SK-N-SH (cell line): ENCODE data around the gene ADGRG7. TPM values are rescaled to one million over a fixed set of nuclear protein-coding genes. Genes with fewer than 3 reads are reported as not detected.

ENCODE experiments used
- CTCF ChIA-PET: fragments of 300-600, 350-600 bp; formaldehyde crosslinking; extraction: SDS; loops from one replicate; lab custom pipeline; 2021; lab: Yijun Ruan, JAX
- POLR2A ChIA-PET: fragments of 350-600 bp; sonication (Branson Sonifier 250); formaldehyde crosslinking; extraction: SDS; loops from one replicate; lab custom pipeline; 2020; ENCODE audit warnings: antibody characterized with exemption, inconsistent platforms; lab: Yijun Ruan, JAX
- DNase-seq: peaks from one replicate; pipeline ENCODE4 v3.0.0; 2012
- H2AFZ ChIP-seq: fragments of 200-600 bp; sonication (generic); 2 replicates; pipeline ENCODE4 v1.8.1; 2016; ENCODE audit warnings: antibody characterized with exemption, mild to moderate bottlenecking, low read depth
- H3F3A ChIP-seq: fragments of 200-600 bp; sonication (generic); replicated peaks from 2 replicates; pipeline ENCODE3; 2016; ENCODE audit warnings: antibody characterized with exemption, mild to moderate bottlenecking; ENCODE audit not compliant: insufficient read depth
- H3K27ac ChIP-seq, 2 experiments: fragments of 200-500 bp in 1 of 2; fragments of 200-600 bp in 1 of 2; sonication (Bioruptor generic) in 1 of 2; sonication (generic), shearing (Covaris generic) in 1 of 2; 2 replicates each; pipeline versions ENCODE4 v1.5.1 to v1.6.1; 2014 to 2016; ENCODE audit warnings: low read depth in 2 of 2, inconsistent platforms in 1 of 2, low read length in 1 of 2, mild to moderate bottlenecking in 1 of 2, mixed read lengths in 1 of 2
- H3K27me3 ChIP-seq: fragments of 200-600 bp; sonication (generic), shearing (Covaris generic); 2 replicates; pipeline ENCODE4 v1.6.1; 2016; ENCODE audit warnings: mixed run types; ENCODE audit not compliant: insufficient read depth
- H3K36me3 ChIP-seq, 2 experiments: fragments of 200-500 bp in 1 of 2; fragments of 200-600 bp in 1 of 2; sonication (Bioruptor generic) in 1 of 2; sonication (generic) in 1 of 2; replicated peaks in 1 of 2; 2 replicates each; pipeline versions ENCODE3 to v1.5.1; 2014 to 2016; ENCODE audit warnings: low read length in 1 of 2, mild to moderate bottlenecking in 1 of 2; ENCODE audit not compliant: insufficient read depth in 2 of 2, control insufficient read depth in 1 of 2
- H3K4me1 ChIP-seq, 2 experiments: fragments of 200-500 bp in 1 of 2; fragments of 200-600 bp in 1 of 2; sonication (Bioruptor generic) in 1 of 2; sonication (generic), shearing (Covaris generic) in 1 of 2; 2 replicates each; pipeline versions ENCODE4 v1.5.1 to v1.6.1; 2014 to 2016; ENCODE audit warnings: low read depth in 1 of 2, low read length in 1 of 2, mixed run types in 1 of 2; ENCODE audit not compliant: insufficient read depth in 2 of 2, control insufficient read depth in 1 of 2
- H3K4me2 ChIP-seq: fragments of 200-600 bp; sonication (generic), shearing (Covaris generic); 2 replicates; pipeline ENCODE4 v1.6.1; 2017; ENCODE audit warnings: mixed run types
- H3K4me3 ChIP-seq, 2 experiments: fragments of 200-500 bp in 1 of 2; fragments of 200-600 bp in 1 of 2; sonication (Bioruptor generic) in 1 of 2; sonication (generic), shearing (Covaris generic) in 1 of 2; 2 replicates each; pipeline versions ENCODE4 v1.5.1 to v1.8.1; 2014 to 2016; ENCODE audit warnings: low read depth in 2 of 2, inconsistent platforms in 1 of 2, low read length in 1 of 2, mild to moderate bottlenecking in 1 of 2, mixed read lengths in 1 of 2, moderate library complexity in 1 of 2
- H3K79me2 ChIP-seq: fragments of 200-600 bp; sonication (generic); 2 replicates; pipeline ENCODE4 v1.8.1; 2017; ENCODE audit warnings: mild to moderate bottlenecking; ENCODE audit not compliant: insufficient read depth
- H3K9ac ChIP-seq: fragments of 200-600 bp; sonication (generic); 2 replicates; pipeline ENCODE4 v1.6.1; 2017; ENCODE audit warnings: mixed run types
- H3K9me2 ChIP-seq: fragments of 200-600 bp; sonication (generic); 2 replicates; pipeline ENCODE4 v1.6.1; 2017; ENCODE audit warnings: mixed run types
- H3K9me3 ChIP-seq: fragments of 200-600 bp; sonication (generic); 2 replicates; pipeline ENCODE4 v1.6.1; 2017; ENCODE audit warnings: mixed run types, mild to moderate bottlenecking, moderate library complexity
- H4K20me1 ChIP-seq: fragments of 200-600 bp; sonication (generic); 2 replicates; pipeline ENCODE4 v1.6.1; 2017; ENCODE audit warnings: mild to moderate bottlenecking, mixed run types; ENCODE audit not compliant: insufficient read depth
- CHD2 ChIP-seq: fragments of 150-350 bp; IDR thresholded peaks from 2 replicates; pipeline ENCODE4 v1.6.1; 2018; ENCODE audit warnings: low read length; ENCODE audit not compliant: partially characterized antibody
- CTCF ChIP-seq: fragments of 200-600 bp; sonication (generic); IDR thresholded peaks from 2 replicates; pipeline ENCODE4 v1.6.1; 2017; ENCODE audit warnings: antibody characterized with exemption, mild to moderate bottlenecking, moderate library complexity
- ELF1 ChIP-seq: IDR thresholded peaks from 2 replicates; pipeline ENCODE4 v1.4.0; 2012
- GABPA ChIP-seq: IDR thresholded peaks from 2 replicates; pipeline ENCODE4 v1.4.0; 2012; ENCODE audit warnings: low read depth, mild to moderate bottlenecking
- GATA2 ChIP-seq: sonication (generic); formaldehyde crosslinking; IDR thresholded peaks from 2 replicates; pipeline ENCODE4 v1.5.0; 2020; ENCODE audit warnings: mild to moderate bottlenecking, missing genetic modification reagents
- IRF3 ChIP-seq: fragments of 150-350 bp; IDR thresholded peaks from 2 replicates; pipeline ENCODE4 v1.6.1; 2016; ENCODE audit warnings: mild to moderate bottlenecking, low read depth, low read length
- MEF2A ChIP-seq: IDR thresholded peaks from 2 replicates; pipeline ENCODE4 v1.4.0; 2012; ENCODE audit warnings: low read depth, borderline replicate concordance
- MXI1 ChIP-seq: IDR thresholded peaks from 2 replicates; pipeline ENCODE4 v1.6.1; 2012; ENCODE audit warnings: mild to moderate bottlenecking, low read depth, low read length, improper control_type of control experiment
- NFIC ChIP-seq: IDR thresholded peaks from 2 replicates; pipeline ENCODE4 v1.4.0; 2012; ENCODE audit warnings: borderline replicate concordance
- NRF1 ChIP-seq: IDR thresholded peaks from 2 replicates; pipeline ENCODE4 v1.6.1; 2012; ENCODE audit warnings: low read depth, mild to moderate bottlenecking, low read length
- PBX3 ChIP-seq: IDR thresholded peaks from 2 replicates; pipeline ENCODE4; 2012
- POLR2AphosphoS5 ChIP-seq: IDR thresholded peaks from 2 replicates; pipeline ENCODE4 v1.6.1; 2012; ENCODE audit warnings: low read depth, low read length
- RCOR1 ChIP-seq: fragments of 150-350 bp; IDR thresholded peaks from 2 replicates; pipeline ENCODE4 v1.6.1; 2017; ENCODE audit warnings: antibody characterized with exemption, low read length
- RXRA ChIP-seq: IDR thresholded peaks from 2 replicates; pipeline ENCODE4 v1.4.0; 2012; ENCODE audit warnings: low read depth, mild to moderate bottlenecking, borderline replicate concordance
- SIN3A ChIP-seq: IDR thresholded peaks from 2 replicates; pipeline ENCODE4 v1.6.1; 2012; ENCODE audit warnings: low read depth, mild to moderate bottlenecking, low read length, moderate library complexity, borderline replicate concordance
- SMC3 ChIP-seq: IDR thresholded peaks from 2 replicates; pipeline ENCODE4 v1.6.1; 2012; ENCODE audit warnings: low read depth, low read length, improper control_type of control experiment
- USF2 ChIP-seq: fragments of 150-350 bp; IDR thresholded peaks from 2 replicates; pipeline ENCODE4 v1.6.1; 2017; ENCODE audit warnings: antibody characterized with exemption, low read length, low read depth, borderline replicate concordance
- YY1 ChIP-seq: IDR thresholded peaks from 2 replicates; pipeline ENCODE4 v1.4.0; 2012; ENCODE audit warnings: low read depth, mild to moderate bottlenecking
- ZBTB33 ChIP-seq: IDR thresholded peaks from 2 replicates; pipeline ENCODE4 v1.4.0; 2012; ENCODE audit warnings: low read depth, borderline replicate concordance
- WGBS: methylation state at CpG from one replicate; pipeline ENCODE4 v1.1.6; 2017; ENCODE audit warnings: low lambda C conversion rate; 5-methylcytosine and 5-hydroxymethylcytosine counted together
- polyA plus RNA-seq, 3 experiments: library from polyadenylated mRNA; depleted of rRNA; stranded (reverse); fragments of >200 nt; gene quantifications; 2 replicates each; pipeline ENCODE4 v1.2.3, GENCODE V29; 2012

ADGRG7 gene
- polyA plus RNA-seq, 1 of the 3 experiments (the other 2 are of a cell fraction): not detected

GRCh38 chr3:100653604-100654294, 44.3 kb downstream of the ADGRG7 start:
- H3K4me1 ChIP-seq: no peaks in the 10 kb centered on the region; a peak in 1 of 4 replicates
- no peaks in the 10 kb centered on the region for H3K27me3 ChIP-seq
- no peaks in the 10 kb centered on the region for H3K9me2 ChIP-seq
- no peak overlapping the region for H3K4me3 ChIP-seq
- no peaks in the 10 kb centered on the region for H3K79me2 ChIP-seq
- H2AFZ ChIP-seq: no peak overlapping the region
- H3K4me2 ChIP-seq: no peak overlapping the region
- no peak overlapping the region for H3K9ac ChIP-seq
- ChIA-PET POLR2A (no interaction called here), CTCF (no interaction called here)
- no peak for DNase-seq
- H3K9me3 ChIP-seq: no peaks in the 10 kb centered on the region
- no peak for TF ChIP-seq YY1
- no peak for TF ChIP-seq SMC3
- TF ChIP-seq GABPA: no peak
- TF ChIP-seq ELF1: no peak
- TF ChIP-seq PBX3: no peak
- TF ChIP-seq USF2: no peak
- no peak for TF ChIP-seq CHD2
- TF ChIP-seq NFIC: no peak
- no peak for TF ChIP-seq NRF1
- no peak for TF ChIP-seq IRF3
- TF ChIP-seq MXI1: no peak
- no peak for TF ChIP-seq CTCF
- TF ChIP-seq SIN3A: no peak
- no peak for TF ChIP-seq GATA2 (CRISPR knock-in tag)
- TF ChIP-seq POLR2AphosphoS5: no peak
- no peak for TF ChIP-seq ZBTB33
- TF ChIP-seq MEF2A: no peak
- no peak for TF ChIP-seq RCOR1
- TF ChIP-seq RXRA: no peak
- H3K36me3 ChIP-seq: no peaks in the 10 kb centered on the region
- no peaks in the 10 kb centered on the region for H4K20me1 ChIP-seq
- H3F3A ChIP-seq: peaks cover 16% of the 10 kb centered on the region
- no peak overlapping the region for H3K27ac ChIP-seq
- 89% methylated on average over 13 of the region's 13 CpGs for WGBS
